Mesothelial cell of epicardium (in vitro differentiated cells): Measurements from ENCODE around the gene GPBP1. TPM values are rescaled to one million over a fixed set of nuclear protein-coding genes. Genes with fewer than 3 reads are reported as not detected.
"Not testable (repeated sequence)": the region's sequence is repeated elsewhere in the genome, so short reads cannot be mapped to it uniquely, and the experiment has no call there.

ENCODE experiments used
- DNase-seq, 2 experiments: peaks; one replicate each; pipeline ENCODE4 v3.0.0; 2021; ENCODE audit warnings: low spot score in 2 of 2; ENCODE audit not compliant: unreplicated experiment in 2 of 2
- H3K27ac Mint-ChIP-seq: 2 replicates; pipeline ENCODE4 v1.8.0; 2021; ENCODE audit warnings: mixed read lengths
- H3K27me3 Mint-ChIP-seq: 2 replicates; pipeline ENCODE4 v1.8.0; 2021; ENCODE audit warnings: low read depth, mixed read lengths
- H3K36me3 Mint-ChIP-seq: 2 replicates; pipeline ENCODE4 v1.8.0; 2021; ENCODE audit warnings: mixed read lengths
- H3K4me1 Mint-ChIP-seq: 2 replicates; pipeline ENCODE4 v1.8.0; 2021; ENCODE audit warnings: mixed read lengths
- H3K4me3 Mint-ChIP-seq: 2 replicates; pipeline ENCODE4 v1.8.0; 2021; ENCODE audit warnings: mild to moderate bottlenecking, moderate library complexity, mixed read lengths
- H3K9me3 Mint-ChIP-seq: 2 replicates; pipeline ENCODE4 v1.8.0; 2021; ENCODE audit warnings: mixed read lengths
- total RNA-seq: library from RNA; stranded (reverse); gene quantifications from 3 replicates; pipeline ENCODE4 v1.2.1, GENCODE V29; 2021
- TF ChIP-seq, protein P1 (sequence below): fragments of 200-600 bp; sonication (generic); IDR thresholded peaks from one replicate; pipeline ENCODE4 v1.5.0; 2021; ENCODE audit warnings: antibody characterized with exemption; ENCODE audit not compliant: unreplicated experiment

GPBP1 gene
- total RNA-seq, 1 donor from 2014 or later, result 125 TPM

DNA sequence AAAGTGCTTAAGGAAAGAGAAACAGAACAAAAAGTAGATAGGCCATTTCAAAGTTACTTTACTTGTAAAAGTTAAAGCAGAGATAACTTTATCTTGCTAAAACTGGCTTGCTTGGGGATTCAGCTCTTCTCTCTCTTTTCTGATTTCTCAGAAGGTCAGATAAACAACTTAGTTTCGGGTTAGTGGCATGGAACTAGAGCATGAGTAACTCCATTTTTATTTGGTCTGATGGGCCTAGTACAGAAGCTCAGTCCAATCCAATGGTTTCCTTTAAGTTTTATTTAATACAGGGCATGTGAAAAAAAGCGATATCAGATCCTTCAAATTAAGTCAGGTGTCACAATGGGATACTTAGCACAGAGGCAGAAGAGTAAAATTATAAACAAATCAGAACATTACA is 18.8 kb upstream of the GPBP1 start:
- TF ChIP-seq, protein P1, sequence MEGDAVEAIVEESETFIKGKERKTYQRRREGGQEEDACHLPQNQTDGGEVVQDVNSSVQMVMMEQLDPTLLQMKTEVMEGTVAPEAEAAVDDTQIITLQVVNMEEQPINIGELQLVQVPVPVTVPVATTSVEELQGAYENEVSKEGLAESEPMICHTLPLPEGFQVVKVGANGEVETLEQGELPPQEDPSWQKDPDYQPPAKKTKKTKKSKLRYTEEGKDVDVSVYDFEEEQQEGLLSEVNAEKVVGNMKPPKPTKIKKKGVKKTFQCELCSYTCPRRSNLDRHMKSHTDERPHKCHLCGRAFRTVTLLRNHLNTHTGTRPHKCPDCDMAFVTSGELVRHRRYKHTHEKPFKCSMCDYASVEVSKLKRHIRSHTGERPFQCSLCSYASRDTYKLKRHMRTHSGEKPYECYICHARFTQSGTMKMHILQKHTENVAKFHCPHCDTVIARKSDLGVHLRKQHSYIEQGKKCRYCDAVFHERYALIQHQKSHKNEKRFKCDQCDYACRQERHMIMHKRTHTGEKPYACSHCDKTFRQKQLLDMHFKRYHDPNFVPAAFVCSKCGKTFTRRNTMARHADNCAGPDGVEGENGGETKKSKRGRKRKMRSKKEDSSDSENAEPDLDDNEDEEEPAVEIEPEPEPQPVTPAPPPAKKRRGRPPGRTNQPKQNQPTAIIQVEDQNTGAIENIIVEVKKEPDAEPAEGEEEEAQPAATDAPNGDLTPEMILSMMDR, result no peak
- H3K27ac Mint-ChIP-seq, result no peak overlapping the region
- H3K27me3 Mint-ChIP-seq, result no peaks in the 10 kb centered on the region
- H3K9me3 Mint-ChIP-seq, result peaks cover 13% of the 10 kb centered on the region
- peaks cover 3% of the 10 kb centered on the region for H3K36me3 Mint-ChIP-seq
- no peak for DNase-seq
- H3K4me3 Mint-ChIP-seq, result no peak overlapping the region
- H3K4me1 Mint-ChIP-seq, result no peaks in the 10 kb centered on the region

DNA sequence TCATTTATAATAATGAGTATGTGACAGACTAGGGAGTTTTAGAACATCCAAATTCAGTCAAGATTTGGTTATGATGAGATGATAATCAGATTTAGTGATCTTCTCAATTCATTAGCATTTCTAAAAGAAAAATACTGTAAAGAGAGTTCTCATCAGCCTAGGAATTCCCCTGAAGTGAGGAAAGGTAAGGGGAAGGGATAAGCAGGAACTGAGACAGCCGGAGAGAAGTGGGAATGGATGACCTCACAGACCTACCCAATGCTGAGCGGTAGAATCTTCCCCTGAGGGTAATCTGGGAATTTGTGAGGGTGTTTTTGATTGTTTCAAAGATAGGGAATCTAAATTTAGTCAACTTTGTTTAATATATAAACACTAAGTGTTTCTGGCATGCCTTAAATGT is 16.7 kb upstream of the GPBP1 start:
- peaks cover 13% of the 10 kb centered on the region for H3K9me3 Mint-ChIP-seq
- DNase-seq, result no peak
- peaks cover 3% of the 10 kb centered on the region for H3K36me3 Mint-ChIP-seq
- H3K4me1 Mint-ChIP-seq, result no peaks in the 10 kb centered on the region
- no peaks in the 10 kb centered on the region for H3K27me3 Mint-ChIP-seq
- H3K4me3 Mint-ChIP-seq, result no peak overlapping the region
- TF ChIP-seq, protein P1, result no peak
- no peak overlapping the region for H3K27ac Mint-ChIP-seq

DNA sequence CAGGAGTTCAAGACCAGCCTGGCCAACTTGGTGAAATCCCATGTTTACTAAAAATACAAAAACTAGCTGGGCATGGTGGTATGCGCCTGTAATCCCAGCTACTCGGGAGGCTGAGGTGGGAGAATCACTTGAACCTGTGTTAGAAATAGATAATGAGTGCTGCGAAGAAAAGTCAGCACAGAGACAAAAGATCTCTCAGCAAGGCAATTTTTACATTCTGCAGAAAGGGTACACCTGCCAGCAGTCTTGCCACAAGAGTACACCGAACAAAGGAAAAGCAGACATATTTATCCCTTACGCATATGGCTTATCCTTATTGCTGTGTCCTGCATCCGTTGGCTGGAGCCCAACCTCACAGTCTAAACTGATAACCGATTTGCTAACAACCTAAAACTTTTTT is 16.2 kb upstream of the GPBP1 start:
- peaks cover 3% of the 10 kb centered on the region for H3K36me3 Mint-ChIP-seq
- no peaks in the 10 kb centered on the region for H3K27me3 Mint-ChIP-seq
- peaks cover 13% of the 10 kb centered on the region for H3K9me3 Mint-ChIP-seq
- no peak overlapping the region for H3K27ac Mint-ChIP-seq
- no peak for DNase-seq
- TF ChIP-seq, protein P1, result no peak
- H3K4me1 Mint-ChIP-seq, result no peaks in the 10 kb centered on the region
- H3K4me3 Mint-ChIP-seq, result no peak overlapping the region

DNA sequence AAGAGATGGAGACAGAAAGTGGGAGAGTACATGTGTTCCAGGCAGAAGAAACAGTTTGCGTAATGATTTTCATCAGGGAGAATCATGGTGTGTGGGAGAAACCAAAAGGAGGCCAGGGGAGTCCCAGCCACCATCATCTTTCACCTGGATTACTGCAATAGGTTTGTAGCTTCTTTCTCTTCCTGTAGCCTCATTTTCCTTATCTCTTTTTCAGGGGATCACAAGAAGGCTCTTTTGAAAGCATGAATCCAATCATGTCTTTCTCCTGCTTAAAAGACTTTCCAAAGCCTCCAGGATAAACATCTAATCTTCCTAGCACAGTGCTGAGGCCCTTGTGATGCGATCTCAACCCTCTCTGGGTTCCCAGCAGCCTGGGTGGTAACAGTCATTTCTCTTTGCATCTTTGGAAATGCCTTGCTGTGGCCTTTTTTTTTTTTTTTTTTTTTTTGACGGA is 10.3 kb upstream of the GPBP1 start:
- Mint-ChIP-seq H3K27ac (no peak overlapping the region), H3K4me3 (no peak overlapping the region), H3K9me3 (no peaks in the 10 kb centered on the region), H3K4me1 (no peaks in the 10 kb centered on the region), H3K27me3 (no peaks in the 10 kb centered on the region), H3K36me3 (no peaks in the 10 kb centered on the region)
- DNase-seq, result no peak
- TF ChIP-seq, protein P1, result no peak

DNA sequence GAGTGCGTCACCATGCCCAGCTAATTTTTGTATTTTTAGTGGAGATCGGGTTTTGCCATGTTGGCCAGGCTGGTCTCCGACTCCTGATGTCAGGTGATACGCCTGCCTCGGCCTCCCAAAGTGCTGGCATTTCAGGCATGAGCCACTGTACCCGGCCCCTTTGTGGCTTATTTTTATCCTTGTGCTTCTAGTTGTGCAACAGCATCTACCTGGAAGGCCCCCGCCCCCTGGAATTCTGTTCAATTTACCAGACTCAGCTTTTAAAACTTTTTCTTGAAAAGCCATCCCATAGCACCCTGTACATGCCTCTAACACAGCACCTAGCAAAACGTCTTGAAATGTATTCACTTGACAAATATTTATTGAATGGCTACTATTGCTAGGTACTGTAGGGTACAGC is 9.7 kb upstream of the GPBP1 start:
- H3K4me1 Mint-ChIP-seq, result no peaks in the 10 kb centered on the region
- H3K36me3 Mint-ChIP-seq, result no peaks in the 10 kb centered on the region
- TF ChIP-seq, protein P1, result no peak
- no peak overlapping the region for H3K27ac Mint-ChIP-seq
- H3K27me3 Mint-ChIP-seq, result no peaks in the 10 kb centered on the region
- no peak for DNase-seq
- H3K4me3 Mint-ChIP-seq, result no peak overlapping the region
- H3K9me3 Mint-ChIP-seq, result no peaks in the 10 kb centered on the region

DNA sequence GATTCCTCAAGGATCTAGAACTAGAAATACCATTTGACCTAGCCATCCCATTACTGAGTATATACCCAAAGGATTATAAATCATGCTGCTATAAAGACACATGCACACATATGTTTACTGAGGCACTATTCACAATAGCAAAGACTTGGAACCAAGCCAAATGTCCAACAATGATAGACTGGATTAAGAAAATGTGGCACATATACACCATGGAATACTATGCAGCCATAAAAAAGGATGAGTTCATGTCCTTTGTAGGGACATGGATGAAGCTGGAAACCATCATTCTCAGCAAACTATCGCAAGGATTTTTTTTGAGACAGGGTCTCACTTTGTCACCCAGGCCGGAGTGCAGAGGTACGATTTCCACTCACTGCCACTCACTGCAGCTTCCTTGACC is 8.7 kb upstream of the GPBP1 start:
- not testable (repeated sequence) for H3K27ac Mint-ChIP-seq, DNase-seq, H3K36me3 Mint-ChIP-seq, H3K27me3 Mint-ChIP-seq, H3K9me3 Mint-ChIP-seq, H3K4me1 Mint-ChIP-seq, H3K4me3 Mint-ChIP-seq
